Mesenchymal stem cell (in vitro differentiated cells and primary cell): ENCODE results near the gene TRPV3.

Source experiments
- DNase-seq: peaks from one replicate; pipeline ENCODE4 v3.0.0-alpha.2; 2013
- H2AFZ ChIP-seq: one replicate; pipeline ENCODE4 v1.6.1; 2013; ENCODE audit warnings: low read depth, mild to moderate bottlenecking, control low read depth, inconsistent platforms, low read length, moderate library complexity
- H2AK5ac ChIP-seq: 2 replicates; pipeline ENCODE4 v1.6.1; 2013; ENCODE audit warnings: low read length, moderate library complexity, mild to moderate bottlenecking, inconsistent platforms; ENCODE audit not compliant: severe bottlenecking
- H2BK120ac ChIP-seq: one replicate; pipeline ENCODE4 v1.6.1; 2013; ENCODE audit warnings: low read depth, mild to moderate bottlenecking, inconsistent platforms, low read length, moderate library complexity
- H2BK12ac ChIP-seq, 2 experiments: one replicate each; pipeline ENCODE4 v1.6.1; 2013; ENCODE audit warnings: inconsistent platforms in 2 of 2, low read length in 2 of 2, mild to moderate bottlenecking in 2 of 2, moderate library complexity in 2 of 2, control low read depth in 1 of 2
- H2BK15ac ChIP-seq: one replicate; pipeline ENCODE4 v1.6.1; 2013; ENCODE audit warnings: mild to moderate bottlenecking, low read depth, inconsistent platforms; ENCODE audit not compliant: poor library complexity, severe bottlenecking
- H2BK5ac ChIP-seq: 2 replicates; pipeline ENCODE4 v1.6.1; 2013; ENCODE audit warnings: low read depth, mild to moderate bottlenecking, low read length, control low read depth, inconsistent platforms; ENCODE audit not compliant: poor library complexity, severe bottlenecking
- H3K14ac ChIP-seq, 2 experiments: one replicate each; pipeline ENCODE4 v1.6.1; 2013; ENCODE audit warnings: inconsistent platforms in 2 of 2, low read length in 2 of 2, control low read depth in 1 of 2, mild to moderate bottlenecking in 1 of 2, moderate library complexity in 1 of 2
- H3K18ac ChIP-seq, 2 experiments: one replicate each; pipeline ENCODE4 v1.6.1; 2013; ENCODE audit warnings: inconsistent platforms in 2 of 2, low read length in 2 of 2, control low read depth in 1 of 2, low read depth in 1 of 2, mild to moderate bottlenecking in 1 of 2
- H3K23ac ChIP-seq, 2 experiments: one replicate each; pipeline ENCODE4 v1.6.1; 2013; ENCODE audit warnings: inconsistent platforms in 2 of 2, low read length in 2 of 2, mild to moderate bottlenecking in 2 of 2, moderate library complexity in 2 of 2, control low read depth in 1 of 2
- H3K27ac ChIP-seq: 2 replicates; pipeline ENCODE4 v1.5.1; 2013; ENCODE audit warnings: mild to moderate bottlenecking, moderate library complexity, low read length, control low read depth, inconsistent platforms; ENCODE audit not compliant: poor library complexity, severe bottlenecking
- H3K27me3 ChIP-seq, 2 experiments: 2 replicates each; pipeline versions ENCODE4 v1.6.1 to v1.7.0; 2013; ENCODE audit warnings: low read length in 2 of 2, mild to moderate bottlenecking in 2 of 2, moderate library complexity in 2 of 2, control low read depth in 1 of 2, inconsistent platforms in 1 of 2; ENCODE audit not compliant: control insufficient read depth in 1 of 2, insufficient read depth in 1 of 2
- H3K36me3 ChIP-seq, 2 experiments: 2 replicates each; pipeline versions ENCODE4 v1.6.1 to v1.7.0; 2013; ENCODE audit warnings: low read length in 2 of 2, control low read depth in 1 of 2, inconsistent platforms in 1 of 2, low read depth in 1 of 2, mild to moderate bottlenecking in 1 of 2; ENCODE audit not compliant: insufficient read depth in 2 of 2, control insufficient read depth in 1 of 2
- H3K4ac ChIP-seq, 2 experiments: one replicate each; pipeline ENCODE4 v1.6.1; 2013; ENCODE audit warnings: inconsistent platforms in 2 of 2, low read length in 2 of 2, mild to moderate bottlenecking in 2 of 2, moderate library complexity in 2 of 2, control low read depth in 1 of 2, low read depth in 1 of 2
- H3K4me1 ChIP-seq: 2 replicates; pipeline ENCODE4 v1.6.1; 2013; ENCODE audit warnings: low read depth, low read length, control low read depth; ENCODE audit not compliant: control insufficient read depth, insufficient read depth
- H3K4me2 ChIP-seq: 2 replicates; pipeline ENCODE4 v1.6.1; 2013; ENCODE audit warnings: low read length, mild to moderate bottlenecking, inconsistent platforms; ENCODE audit not compliant: poor library complexity, severe bottlenecking
- H3K4me3 ChIP-seq, 2 experiments: 2 replicates each; pipeline versions ENCODE4 v1.5.1 to v1.7.0; 2013; ENCODE audit warnings: low read length in 2 of 2, mild to moderate bottlenecking in 2 of 2, control low read depth in 1 of 2, low read depth in 1 of 2; ENCODE audit not compliant: insufficient read depth in 1 of 2
- H3K79me1 ChIP-seq: replicated peaks from 2 replicates; pipeline ENCODE4 v1.6.1; 2013; ENCODE audit warnings: mild to moderate bottlenecking, control low read depth, low read length, inconsistent platforms; ENCODE audit not compliant: poor library complexity, severe bottlenecking
- H3K9ac ChIP-seq: 2 replicates; pipeline ENCODE4 v1.7.0; 2013; ENCODE audit warnings: mild to moderate bottlenecking, low read length, moderate library complexity
- H3K9me3 ChIP-seq: 2 replicates; pipeline ENCODE4 v1.7.0; 2013; ENCODE audit warnings: mild to moderate bottlenecking, low read length; ENCODE audit not compliant: control insufficient read depth
- H4K8ac ChIP-seq: one replicate; pipeline ENCODE4 v1.6.1; 2013; ENCODE audit warnings: inconsistent platforms, mild to moderate bottlenecking, low read length, moderate library complexity
- H4K91ac ChIP-seq: one replicate; pipeline ENCODE4 v1.6.1; 2013; ENCODE audit warnings: mild to moderate bottlenecking, low read length, inconsistent platforms
- WGBS: methylation state at CpG from one replicate; pipeline ENCODE4 v1.1.7; 2013; ENCODE audit warnings: mixed read lengths; 5-methylcytosine and 5-hydroxymethylcytosine counted together

The TRPV3 gene

DNA sequence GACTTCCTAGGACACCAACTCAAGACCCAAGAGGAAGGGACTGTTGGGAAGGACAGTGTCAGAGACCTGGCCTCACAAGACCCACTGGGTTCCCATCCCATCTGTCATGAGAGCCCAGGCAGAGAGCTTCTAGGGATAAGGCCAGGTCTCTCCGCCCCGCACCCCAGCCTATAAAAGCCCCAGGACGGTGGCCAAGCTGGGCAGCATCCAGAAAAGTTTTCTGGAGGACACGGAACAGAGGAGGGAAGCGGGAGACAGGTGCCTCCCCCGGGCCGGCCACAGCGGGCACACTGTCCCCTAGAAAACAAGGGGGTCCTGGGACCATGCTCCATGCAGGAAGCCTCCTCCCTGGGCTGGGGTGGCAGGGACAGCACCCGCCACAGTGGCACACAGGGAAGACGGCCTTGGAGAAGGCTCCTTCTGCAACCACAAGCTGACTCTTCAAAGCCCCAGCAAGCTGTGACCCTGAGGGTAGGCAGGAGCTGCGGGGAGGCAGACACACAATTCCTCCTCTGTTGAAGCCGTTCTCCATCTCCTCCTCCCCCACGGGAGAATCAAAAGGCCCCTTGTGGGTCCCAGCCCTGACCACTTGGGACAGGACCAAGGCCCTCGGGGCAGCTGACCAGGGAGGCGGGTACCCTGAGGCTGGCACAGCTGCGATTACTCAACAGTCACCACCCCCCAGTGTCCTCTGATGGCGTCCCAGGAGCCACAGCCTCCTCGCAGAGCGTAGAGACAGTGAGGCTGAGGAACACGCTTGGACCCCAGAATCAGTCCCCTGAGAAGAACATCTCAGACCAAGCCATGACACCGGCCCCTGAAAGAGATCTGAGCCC lies 26.1 kb downstream of the TRPV3 start:
- no peak overlapping the region for H4K91ac ChIP-seq
- H2BK12ac ChIP-seq: no peak overlapping the region
- no peak overlapping the region for H3K9ac ChIP-seq
- H2AK5ac ChIP-seq: no peak overlapping the region
- H3K4me2 ChIP-seq: no peak overlapping the region
- 91% methylated on average over 21 of the region's 21 CpGs for WGBS
- H3K14ac ChIP-seq: no peak overlapping the region
- H4K8ac ChIP-seq: no peak overlapping the region
- no peaks in the 10 kb centered on the region for H3K79me1 ChIP-seq
- DNase-seq: no peak
- no peak overlapping the region for H3K23ac ChIP-seq
- H3K27me3 ChIP-seq: no peaks in the 10 kb centered on the region
- H3K4ac ChIP-seq: no peak overlapping the region
- H2BK5ac ChIP-seq: no peak overlapping the region
- H3K4me1 ChIP-seq: peaks cover 17% of the 10 kb centered on the region
- H3K4me3 ChIP-seq: peak overlapping the region in 1 of 2 experiments; percentile 5
- peaks cover 6 to 15% of the 10 kb centered on the region in 2 experiments for H3K36me3 ChIP-seq
- H3K18ac ChIP-seq: no peak overlapping the region
- no peak overlapping the region for H2AFZ ChIP-seq
- H3K27ac ChIP-seq: no peak overlapping the region
- no peaks in the 10 kb centered on the region for H3K9me3 ChIP-seq
- H2BK120ac ChIP-seq: no peak overlapping the region
- H2BK15ac ChIP-seq: no peak overlapping the region

DNA sequence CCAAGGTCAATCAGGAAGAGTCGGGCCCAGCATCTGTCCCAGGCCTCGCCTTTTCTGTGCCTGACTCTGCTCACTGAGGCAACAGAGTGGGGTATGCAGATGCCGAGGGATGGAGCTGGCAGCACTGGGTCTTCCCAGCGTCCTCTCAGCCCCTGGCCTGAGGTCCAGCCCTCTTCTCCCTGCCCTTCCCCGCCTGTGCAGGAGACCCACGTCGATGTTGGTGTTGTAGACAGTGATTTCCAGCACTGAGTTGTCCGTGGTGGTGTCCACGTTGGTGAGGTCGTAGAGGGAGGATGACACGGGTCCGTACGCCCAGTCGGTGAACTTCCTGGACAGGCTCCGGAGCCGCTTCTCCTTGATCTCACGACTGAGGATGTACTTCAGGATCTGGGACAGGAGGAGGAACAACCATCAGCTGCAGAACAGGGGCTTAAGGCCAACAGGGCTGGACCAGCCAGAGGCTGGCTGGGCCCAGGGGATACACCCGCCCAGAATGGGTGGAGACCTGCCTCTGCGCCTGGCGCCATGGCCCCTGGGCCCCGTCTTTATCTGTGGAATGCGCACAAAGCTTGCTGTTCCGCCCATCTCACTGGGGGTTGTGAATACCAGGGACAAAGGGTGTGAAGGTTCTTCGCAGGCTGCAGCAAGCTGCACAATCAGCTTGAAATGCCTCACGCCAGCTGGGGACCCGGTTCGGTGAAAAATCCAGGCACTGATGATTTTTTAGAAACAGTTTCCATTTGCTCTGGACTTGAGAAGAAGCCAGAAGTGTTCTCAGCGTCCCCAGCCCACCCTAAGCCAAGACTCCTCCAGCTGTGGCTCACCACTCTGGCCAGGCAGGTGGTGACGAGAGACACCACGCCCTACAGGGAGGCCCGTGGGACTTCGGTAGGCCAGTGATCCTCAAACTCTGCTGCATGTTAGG lies 27.5 kb downstream of the TRPV3 start:
- Histone ChIP-seq H3K4me3 (peak overlapping the region in 1 of 2 experiments; percentile 63), H4K91ac (peak overlapping the region; percentile 82), H3K23ac (no peak overlapping the region), H2BK5ac (no peak overlapping the region), H3K4me2 (no peak overlapping the region), H4K8ac (no peak overlapping the region), H3K9me3 (no peaks in the 10 kb centered on the region), H3K9ac (peak overlapping the region; percentile 79), H2BK15ac (peak overlapping the region; percentile 3), H3K27me3 (no peaks in the 10 kb centered on the region), H2BK120ac (no peak overlapping the region), H3K18ac (peak overlapping the region in 1 of 2 experiments; percentile 8), H3K14ac (no peak overlapping the region), H3K36me3 (peaks cover 6 to 17% of the 10 kb centered on the region in 2 experiments), H3K79me1 (no peaks in the 10 kb centered on the region), H3K27ac (no peak overlapping the region), H2AK5ac (no peak overlapping the region), H2AFZ (no peak overlapping the region), H3K4me1 (peaks cover 10% of the 10 kb centered on the region), H2BK12ac (no peak overlapping the region), H3K4ac (peak overlapping the region in 1 of 2 experiments; percentile 46)
- DNase-seq: no peak
- WGBS: 62% methylated on average over 32 of the region's 32 CpGs

DNA sequence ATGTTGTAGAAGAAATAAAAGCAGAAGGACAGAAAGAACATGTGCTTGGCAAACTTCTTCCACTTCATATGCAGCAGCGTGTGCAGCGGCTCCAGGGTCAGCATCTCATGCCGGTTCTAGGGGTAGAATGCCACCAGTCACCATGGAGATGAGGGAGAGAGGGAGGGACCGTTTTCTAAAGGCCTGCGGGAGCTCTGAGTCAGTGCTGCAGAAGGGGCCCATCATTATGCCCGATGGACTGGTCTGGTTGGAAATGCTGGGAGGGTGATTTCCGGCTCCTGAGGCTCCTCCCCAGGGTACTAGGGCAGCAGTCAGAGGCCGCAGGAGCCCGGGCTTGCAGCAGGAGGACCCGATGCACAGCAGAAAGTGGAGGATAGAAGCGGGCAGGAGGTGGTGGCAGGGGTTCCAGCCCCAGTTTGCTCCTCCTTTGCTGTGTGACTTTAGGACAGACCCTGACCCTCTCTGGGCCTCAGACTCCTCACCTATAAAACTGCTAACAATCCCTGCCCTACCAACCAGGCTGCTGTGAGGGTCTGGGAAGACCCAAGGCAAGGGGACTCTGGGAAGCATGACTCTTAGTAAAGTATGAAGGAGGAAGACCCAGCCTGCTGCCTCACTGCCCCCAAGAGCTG lies 28.6 kb downstream of the TRPV3 start:
- Histone ChIP-seq H2AFZ (no peak overlapping the region), H4K91ac (no peak overlapping the region), H3K27ac (no peak overlapping the region), H2BK12ac (no peak overlapping the region), H3K79me1 (no peaks in the 10 kb centered on the region), H2BK15ac (no peak overlapping the region), H4K8ac (no peak overlapping the region), H3K4me2 (no peak overlapping the region), H3K4me3 (peak overlapping the region in 1 of 2 experiments; percentile 70), H3K18ac (no peak overlapping the region), H3K4ac (no peak overlapping the region), H3K23ac (no peak overlapping the region), H2BK5ac (no peak overlapping the region), H2AK5ac (no peak overlapping the region), H3K14ac (no peak overlapping the region), H3K4me1 (peaks cover 10% of the 10 kb centered on the region), H3K9ac (peak overlapping the region; percentile 71), H3K36me3 (peaks cover 6 to 17% of the 10 kb centered on the region in 2 experiments), H3K9me3 (no peaks in the 10 kb centered on the region), H3K27me3 (no peaks in the 10 kb centered on the region), H2BK120ac (no peak overlapping the region)
- peak; percentile 21 for DNase-seq
- 58% methylated on average over 8 of the region's 11 CpGs for WGBS
